Measurements from ENCODE around the gene CCDC170.

DNA sequence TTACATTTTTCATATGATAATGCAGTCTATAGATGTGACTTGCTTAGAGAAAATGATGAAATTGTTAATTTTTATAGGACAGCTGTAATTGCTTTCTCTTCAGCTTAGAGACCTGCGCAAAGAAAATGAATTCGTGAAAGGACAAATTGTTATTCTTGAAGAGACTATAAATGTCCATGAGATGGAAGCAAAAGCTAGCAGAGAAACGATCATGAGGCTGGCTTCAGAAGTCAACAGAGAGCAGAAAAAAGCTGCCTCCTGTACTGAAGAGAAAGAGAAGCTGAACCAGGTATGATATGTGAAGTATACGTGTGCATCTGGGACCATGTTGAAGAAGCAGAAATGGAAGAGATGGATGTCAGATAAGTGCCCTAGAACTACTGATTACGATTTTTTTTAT lies 54.4 kb downstream of the CCDC170 start:
- TF ChIP-seq, protein P1, sequence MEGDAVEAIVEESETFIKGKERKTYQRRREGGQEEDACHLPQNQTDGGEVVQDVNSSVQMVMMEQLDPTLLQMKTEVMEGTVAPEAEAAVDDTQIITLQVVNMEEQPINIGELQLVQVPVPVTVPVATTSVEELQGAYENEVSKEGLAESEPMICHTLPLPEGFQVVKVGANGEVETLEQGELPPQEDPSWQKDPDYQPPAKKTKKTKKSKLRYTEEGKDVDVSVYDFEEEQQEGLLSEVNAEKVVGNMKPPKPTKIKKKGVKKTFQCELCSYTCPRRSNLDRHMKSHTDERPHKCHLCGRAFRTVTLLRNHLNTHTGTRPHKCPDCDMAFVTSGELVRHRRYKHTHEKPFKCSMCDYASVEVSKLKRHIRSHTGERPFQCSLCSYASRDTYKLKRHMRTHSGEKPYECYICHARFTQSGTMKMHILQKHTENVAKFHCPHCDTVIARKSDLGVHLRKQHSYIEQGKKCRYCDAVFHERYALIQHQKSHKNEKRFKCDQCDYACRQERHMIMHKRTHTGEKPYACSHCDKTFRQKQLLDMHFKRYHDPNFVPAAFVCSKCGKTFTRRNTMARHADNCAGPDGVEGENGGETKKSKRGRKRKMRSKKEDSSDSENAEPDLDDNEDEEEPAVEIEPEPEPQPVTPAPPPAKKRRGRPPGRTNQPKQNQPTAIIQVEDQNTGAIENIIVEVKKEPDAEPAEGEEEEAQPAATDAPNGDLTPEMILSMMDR (conservative IDR thresholded peaks at IDR 0.05; ENCODE audit: low read length) = peak; percentile 19; the same call in 1 of the 2 replicates
- TF ChIP-seq EZH2phosphoT487 (IDR thresholded peaks at IDR 0.05; ENCODE audit: borderline replicate concordance) = no peak

All from Loucy (cell line).